Sigmoid colon (tissue), 7 donors: Measurements from ENCODE around the gene CELA3A. TPM values are rescaled to one million over a fixed set of nuclear protein-coding genes. Genes with fewer than 3 reads are reported as not detected.

Experiments used
- DNase-seq: peaks from one replicate; pipeline ENCODE4 v3.0.0-alpha.2; 2019
- H3K27ac ChIP-seq, 4 donors: fragments of 200-600 bp; sonication (generic); one replicate each; pipeline ENCODE4 v1.5.1; 2016 to 2019; ENCODE audit warnings: mild to moderate bottlenecking in 1 of 4
- H3K27me3 ChIP-seq, 3 donors: fragments of 200-600 bp; sonication (generic); one replicate each; pipeline ENCODE4 v1.5.1; 2019; ENCODE audit warnings: mild to moderate bottlenecking in 1 of 3
- H3K36me3 ChIP-seq, 4 donors: fragments of 200-600 bp; sonication (generic); one replicate each; pipeline ENCODE4 v1.5.1; 2016 to 2019
- H3K4me1 ChIP-seq, 4 donors: fragments of 200-600 bp; sonication (generic); one replicate each; pipeline ENCODE4 v1.5.1; 2017 to 2019
- H3K4me3 ChIP-seq, 4 donors: fragments of 200-600 bp; sonication (generic); one replicate each; pipeline ENCODE4 v1.5.1; 2017 to 2019; ENCODE audit warnings: mild to moderate bottlenecking in 2 of 4, moderate library complexity in 1 of 4
- H3K9me3 ChIP-seq, 4 donors: fragments of 200-600 bp in 3 of 4; sonication (generic) in 3 of 4; one replicate each; pipeline versions ENCODE4 v1.5.1 to v1.6.1; 2013 to 2019
- CTCF ChIP-seq, 4 experiments: fragments of 450-650 bp in 3 of 4; fragments of 200-600 bp in 1 of 4; IDR thresholded peaks; one replicate each; pipeline ENCODE4 v1.5.1; 2016 to 2019; ENCODE audit warnings: antibody characterized with exemption in 4 of 4, mild to moderate bottlenecking in 3 of 4, moderate library complexity in 2 of 4
- EP300 ChIP-seq, 4 donors: sonication (generic); formaldehyde crosslinking; IDR thresholded peaks; one replicate each; pipeline ENCODE4 v1.6.1; 2017; ENCODE audit warnings: antibody characterized with exemption in 4 of 4
- POLR2A ChIP-seq, 2 donors: fragments of 450-650 bp; IDR thresholded peaks; one replicate each; pipeline ENCODE4 v1.6.1; 2016; ENCODE audit warnings: antibody characterized with exemption in 2 of 2, mild to moderate bottlenecking in 2 of 2, moderate library complexity in 2 of 2
- POLR2AphosphoS5 ChIP-seq, 4 donors: sonication (generic); formaldehyde crosslinking; IDR thresholded peaks; one replicate each; pipeline ENCODE4 v1.6.1; 2017; ENCODE audit warnings: antibody characterized with exemption in 4 of 4
- WGBS, 2 donors: extraction: QIAGEN DNeasy Blood & Tissue Kit; methylation state at CpG; one replicate each; pipeline ENCODE4 v1.1.7; 2013; 5-methylcytosine and 5-hydroxymethylcytosine counted together
- intact Hi-C: fragments of 100-400 bp; cut with DNase I; formaldehyde crosslinking; loops from one replicate; pipeline ENCODE4 v1.15.1; 2023
- polyA plus RNA-seq, 3 donors: library from polyadenylated mRNA; stranded (reverse); fragments of 200-250 nt; gene quantifications; one replicate each; pipeline ENCODE4 v1.2.3, GENCODE V29; 2013
- total RNA-seq, 4 donors: library from RNA; depleted of rRNA; stranded (reverse); fragments of >200 nt; gene quantifications; one replicate each; pipeline ENCODE4 v1.1.0, GENCODE V29; 2016
- donor health status: healthy with polysubstance abuse.
- donor health status: Bipolar disorder and iron deficiency.
- donor health status: healthy.

CELA3A gene
- total and polyA plus RNA-seq, 7 donors, result 0.54 to 13.8 (median 6.0) TPM; not detected in 4

- DNase-seq, result no peak
- H3K36me3 ChIP-seq, result no peaks in the 10 kb centered on the region
- H3K4me1 ChIP-seq, result peaks cover 0 to 9% (median 3%) of the 10 kb centered on the region in 4 donors
- TF ChIP-seq POLR2AphosphoS5 (IDR thresholded peaks at IDR 0.05) (no peak), POLR2A (IDR thresholded peaks at IDR 0.05) (no peak), CTCF (IDR thresholded peaks at IDR 0.05) (no peak), EP300 (IDR thresholded peaks at IDR 0.05) (no peak)
- no peak overlapping the region for H3K27ac ChIP-seq
- 38 to 71% methylated on average over 3 of the region's 3 CpGs for WGBS, 2 donors
- H3K4me3 ChIP-seq, result no peak overlapping the region
- H3K9me3 ChIP-seq, result no peaks in the 10 kb centered on the region
- intact Hi-C loops, result no loop called here
- H3K27me3 ChIP-seq, result no peaks in the 10 kb centered on the region
These were observed 41.8 kb downstream of the CELA3A start for GRCh38 chr1:22043198-22043769.

GRCh38 chr1:22044690-22045420, 43.4 kb downstream of the CELA3A start:
- Histone ChIP-seq H3K4me3 (no peak overlapping the region), H3K4me1 (peaks cover 0 to 4% (median under 1%) of the 10 kb centered on the region in 4 donors), H3K9me3 (no peaks in the 10 kb centered on the region), H3K27me3 (no peaks in the 10 kb centered on the region), H3K27ac (no peak overlapping the region), H3K36me3 (no peaks in the 10 kb centered on the region)
- 86 to 88% methylated on average over 3 of the region's 3 CpGs for WGBS, 2 donors
- intact Hi-C loops, result no loop called here
- no peak for DNase-seq
- TF ChIP-seq POLR2AphosphoS5 (IDR thresholded peaks at IDR 0.05) (no peak), EP300 (IDR thresholded peaks at IDR 0.05) (no peak), POLR2A (IDR thresholded peaks at IDR 0.05) (no peak), CTCF (IDR thresholded peaks at IDR 0.05) (no peak)

GRCh38 chr1:22045604-22046228, 44.3 kb downstream of the CELA3A start:
- Histone ChIP-seq H3K27ac (no peak overlapping the region), H3K36me3 (no peaks in the 10 kb centered on the region), H3K9me3 (no peaks in the 10 kb centered on the region), H3K27me3 (no peaks in the 10 kb centered on the region), H3K4me3 (no peak overlapping the region), H3K4me1 (no peaks in the 10 kb centered on the region)
- intact Hi-C loops, result no loop called here
- TF ChIP-seq CTCF (IDR thresholded peaks at IDR 0.05), result no peak
- DNase-seq, result no peak
- 58 to 78% methylated on average over 2 of the region's 2 CpGs for WGBS, 2 donors

GRCh38 chr1:22048351-22049192, 47.1 kb downstream of the CELA3A start:
- DNase-seq, result no peak
- WGBS, 2 donors, result 71 to 76% methylated on average over 8 of the region's 8 CpGs
- H3K27me3 ChIP-seq, result no peaks in the 10 kb centered on the region
- intact Hi-C loops, result no loop called here
- H3K9me3 ChIP-seq, result no peaks in the 10 kb centered on the region
- TF ChIP-seq EP300 (IDR thresholded peaks at IDR 0.05), result no peak
- TF ChIP-seq POLR2AphosphoS5 (IDR thresholded peaks at IDR 0.05), result no peak
- TF ChIP-seq POLR2A (IDR thresholded peaks at IDR 0.05), result no peak
- TF ChIP-seq CTCF (IDR thresholded peaks at IDR 0.05), result no peak
- H3K36me3 ChIP-seq, result no peaks in the 10 kb centered on the region
- H3K27ac ChIP-seq, result no peak overlapping the region
- no peak overlapping the region for H3K4me3 ChIP-seq
- peaks cover 0 to 4% (median 2%) of the 10 kb centered on the region in 4 donors for H3K4me1 ChIP-seq
